ENCODE results near the gene MTF1. TPM values are rescaled to one million over a fixed set of nuclear protein-coding genes. Genes with fewer than 3 reads are reported as not detected.
A peak's percentile ranks its signal among the peaks of the same experiment; 100 is the strongest.

The MTF1 gene
- total RNA-seq, 1 donor from 2014 or later: 6.6 TPM

DNA sequence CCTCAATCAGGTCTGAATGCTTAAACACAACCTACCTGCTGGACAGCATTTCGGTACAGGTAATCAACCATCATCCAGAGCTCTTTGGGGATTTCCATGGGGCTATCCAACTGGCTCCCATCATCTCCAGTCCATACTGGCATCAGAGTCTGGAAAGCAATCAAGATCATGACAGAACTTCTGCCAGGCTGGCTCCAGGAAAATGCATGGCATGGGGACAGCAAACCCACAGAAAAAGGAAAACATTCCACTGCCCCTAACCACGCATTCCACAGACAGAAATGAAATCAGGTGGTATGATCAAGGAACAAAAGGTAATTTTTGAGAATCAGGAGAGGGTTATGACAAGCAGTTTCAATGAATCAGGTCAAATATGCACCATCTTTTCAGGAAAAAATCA, 9.1 kb upstream of the MTF1 start:
- no peak for ATAC-seq
- no peak for DNase-seq (ENCODE audit: low spot score)

DNA sequence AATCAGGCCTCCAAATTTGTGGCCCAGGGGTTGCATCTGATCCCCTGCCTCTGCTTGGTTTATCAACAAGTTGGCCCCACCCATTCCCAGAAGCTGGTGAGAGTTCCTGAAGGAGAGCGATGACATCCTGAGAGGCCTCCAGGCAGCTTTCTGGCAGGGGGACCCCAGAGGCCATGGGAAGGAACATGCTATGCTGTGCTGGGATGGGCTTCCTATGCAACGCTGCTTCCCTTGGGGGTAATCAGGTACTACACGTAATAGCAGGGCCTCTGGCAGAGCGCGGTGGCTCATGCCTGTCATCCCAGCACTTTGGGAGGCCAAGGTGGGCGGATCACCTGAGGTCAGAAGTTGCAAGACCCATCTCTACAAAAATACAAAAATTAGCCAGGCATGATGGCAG, 8.4 kb upstream of the MTF1 start:
- ATAC-seq: no peak
- DNase-seq (ENCODE audit: low spot score): no peak

DNA sequence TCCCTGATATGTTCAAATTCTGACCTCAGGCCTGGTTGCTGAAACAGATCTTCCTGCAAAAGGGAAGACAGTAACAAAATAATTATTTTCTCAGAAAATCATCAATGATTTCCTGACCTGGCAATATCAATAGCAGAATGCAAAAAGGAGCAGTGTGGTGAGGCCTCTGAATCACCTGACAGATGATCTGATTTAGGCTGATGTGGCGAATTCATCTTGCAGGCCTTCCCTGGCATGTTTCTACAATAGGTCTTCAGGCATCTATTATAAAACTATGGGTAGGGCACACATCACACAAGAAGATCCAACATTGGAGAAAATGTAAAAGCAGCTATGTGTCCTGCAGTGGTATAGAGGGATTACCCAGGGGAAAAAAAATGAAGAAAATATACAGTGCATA, 7.1 kb upstream of the MTF1 start:
- ATAC-seq (no peak), DNase-seq (ENCODE audit: low spot score) (no peak)

DNA sequence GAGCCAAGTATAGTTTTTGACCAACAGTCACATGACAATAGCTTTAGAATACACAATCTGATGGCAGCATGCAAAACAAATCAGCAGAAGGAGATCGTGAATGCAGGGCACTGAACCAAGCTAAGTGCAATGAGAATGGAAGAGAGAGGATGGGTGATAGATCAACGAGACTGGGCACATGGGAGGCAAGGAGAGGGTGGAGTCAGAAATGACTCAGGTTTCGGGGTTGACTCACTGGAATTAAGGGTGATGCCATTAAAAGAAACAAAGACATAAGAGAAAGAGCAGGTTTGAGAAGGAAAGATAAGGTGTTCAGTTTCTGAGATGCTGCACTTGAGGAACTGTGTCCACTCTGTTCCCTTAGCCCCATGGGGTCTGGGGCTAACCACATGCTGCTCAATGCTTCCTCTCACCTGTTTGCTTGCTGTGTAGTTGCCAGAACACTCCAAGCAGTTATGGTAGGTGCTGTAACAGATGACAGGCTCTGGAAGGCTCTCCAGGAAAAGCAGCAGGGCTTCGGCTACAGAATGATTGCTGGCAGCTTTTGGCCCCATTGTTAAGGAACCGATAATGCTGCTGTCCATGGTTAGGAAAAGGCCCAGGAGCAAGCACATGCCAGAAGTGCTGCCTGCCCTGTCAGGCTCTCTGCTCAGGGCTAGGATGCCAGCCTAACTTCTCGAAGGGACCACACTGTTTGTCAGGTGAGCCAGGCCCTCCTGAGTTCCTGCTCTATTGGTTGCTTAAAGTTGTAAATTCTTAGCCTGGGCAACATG, 6.1 kb upstream of the MTF1 start:
- ATAC-seq (no peak), DNase-seq (ENCODE audit: low spot score) (no peak)

DNA sequence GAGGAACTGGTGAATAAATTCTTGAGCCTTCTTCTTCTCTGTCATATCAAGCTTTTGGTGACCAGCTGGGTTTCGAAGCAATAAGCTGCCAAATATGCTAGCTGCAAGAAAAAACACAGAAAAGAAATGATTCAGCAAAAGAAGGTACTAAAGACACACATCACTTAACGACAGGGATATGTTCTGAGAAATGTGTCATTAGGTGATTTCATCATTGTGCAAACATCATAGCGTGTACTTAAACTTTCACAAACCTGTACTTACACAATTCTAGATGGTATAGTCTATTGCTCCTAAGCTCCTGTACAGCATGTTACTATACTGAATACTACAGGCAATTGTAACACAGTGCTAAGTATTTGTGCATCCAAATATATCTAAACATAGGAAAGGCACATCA, 2.9 kb upstream of the MTF1 start:
- ATAC-seq: no peak
- no peak for DNase-seq (ENCODE audit: low spot score)

DNA sequence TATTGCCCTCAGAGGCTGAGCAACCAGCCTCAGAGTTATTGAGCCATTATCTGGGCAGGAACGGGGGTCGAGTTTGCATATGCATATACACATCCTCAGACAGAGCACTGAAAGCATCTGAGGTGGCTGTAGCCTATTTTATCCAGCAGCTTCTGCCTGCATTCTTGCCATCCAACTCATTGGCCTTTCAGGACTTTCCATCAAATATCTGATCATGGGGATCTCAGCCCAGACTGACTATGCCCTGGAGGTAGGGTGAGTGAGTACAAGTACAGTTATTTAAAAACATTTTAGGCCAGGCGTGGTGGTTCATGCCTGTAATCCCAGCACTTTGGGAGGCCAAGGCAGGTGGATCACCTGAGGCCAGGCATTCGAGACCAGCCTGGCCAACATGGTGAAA, 1.8 kb upstream of the MTF1 start:
- DNase-seq (ENCODE audit: low spot score): no peak
- no peak for ATAC-seq

DNA sequence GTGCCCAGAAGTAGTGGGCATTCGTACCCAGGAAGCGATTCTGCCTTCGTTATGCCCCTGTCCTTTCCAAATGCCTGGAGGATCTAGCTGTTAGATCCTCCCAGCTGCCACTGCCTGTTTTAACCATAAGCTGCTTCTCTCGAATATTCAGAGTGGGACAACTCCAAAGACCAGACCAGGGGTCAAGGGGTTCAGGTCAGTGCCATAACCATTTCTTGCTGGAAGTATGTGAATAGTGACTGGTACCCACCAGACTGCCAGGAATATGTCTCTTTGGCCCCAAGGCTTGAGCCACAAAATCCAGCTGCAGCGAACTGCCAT, 914 bp upstream of the MTF1 start:
- no peak for ATAC-seq
- DNase-seq (ENCODE audit: low spot score): no peak

DNA sequence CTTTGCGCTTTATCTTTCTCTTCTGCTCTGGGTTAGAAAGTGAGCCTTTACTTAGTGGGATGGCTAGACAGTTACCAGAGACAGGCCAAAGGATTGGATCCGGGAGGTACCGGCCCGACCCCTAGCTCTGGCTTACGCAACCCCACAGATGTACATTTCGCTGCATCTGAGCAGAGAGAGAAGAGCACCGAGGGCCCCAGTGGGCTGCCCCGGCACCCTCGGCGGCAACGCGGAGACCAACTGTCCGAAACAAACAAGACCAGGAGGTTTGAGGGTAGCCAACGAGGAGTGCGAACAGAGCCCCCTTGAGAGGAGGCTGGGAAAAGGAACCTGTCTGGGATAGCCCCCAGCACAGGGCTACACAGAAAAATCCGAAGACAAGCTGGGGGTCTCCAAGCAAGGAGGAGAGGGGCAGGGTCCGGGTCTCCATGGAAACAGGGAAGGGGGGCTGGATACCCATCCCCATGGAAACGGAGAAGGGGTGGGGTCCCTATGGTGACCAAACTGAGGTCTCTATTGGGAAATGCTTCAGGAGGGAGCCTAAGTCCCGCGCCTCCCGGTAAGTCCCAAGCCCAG, 373 bp downstream of the MTF1 start:
- ATAC-seq (peak; percentile 3), DNase-seq (ENCODE audit: low spot score) (peak; percentile 49)

GRCh38 chr1:37854406-37854805, 5.0 kb downstream of the MTF1 start:
- ATAC-seq (no peak), DNase-seq (ENCODE audit: low spot score) (no peak)

DNA sequence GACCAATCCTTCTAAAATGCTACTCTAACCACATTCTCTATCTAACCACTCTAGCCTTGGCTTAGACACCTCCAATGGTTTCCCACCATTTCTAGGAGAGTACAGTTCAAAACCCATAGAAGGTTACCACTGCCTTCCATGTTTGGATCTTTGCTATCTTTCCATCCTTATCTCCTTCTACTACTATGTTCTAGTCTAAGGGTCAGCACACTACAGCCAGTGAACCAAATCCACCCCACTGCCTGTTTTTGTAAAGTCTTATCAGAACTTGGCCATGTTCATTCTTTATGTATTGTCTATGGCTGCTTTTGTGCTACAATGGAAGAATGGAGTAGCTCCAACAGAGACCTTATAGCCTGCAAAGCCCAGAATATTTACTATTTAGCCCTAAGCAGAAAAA, 6.2 kb downstream of the MTF1 start:
- DNase-seq (ENCODE audit: low spot score): no peak
- ATAC-seq: no peak

- ATAC-seq (peak; percentile 14), DNase-seq (ENCODE audit: low spot score) (no peak)
These were observed 7.6 kb downstream of the MTF1 start for GRCh38 chr1:37851782-37852210.

DNA sequence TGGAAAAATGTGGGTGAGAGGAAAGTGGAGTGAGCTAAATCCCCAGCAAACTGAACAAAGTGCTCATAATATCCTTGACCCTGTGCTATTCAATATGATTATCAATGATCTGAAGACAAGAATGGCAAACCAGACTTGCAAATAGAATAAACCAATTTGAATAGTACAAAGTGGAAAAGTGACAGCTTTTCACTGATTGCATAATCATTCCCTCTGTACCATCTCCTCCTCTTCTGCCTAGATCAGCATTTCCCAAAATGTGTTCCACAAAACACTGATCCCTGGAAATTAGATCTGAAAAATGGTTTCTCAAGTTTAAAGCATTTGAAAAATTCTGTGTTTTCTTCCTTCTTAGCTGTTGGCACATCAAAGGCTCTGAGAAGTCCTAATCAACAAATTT, 8.1 kb downstream of the MTF1 start:
- peak; percentile 75 for ATAC-seq

DNA sequence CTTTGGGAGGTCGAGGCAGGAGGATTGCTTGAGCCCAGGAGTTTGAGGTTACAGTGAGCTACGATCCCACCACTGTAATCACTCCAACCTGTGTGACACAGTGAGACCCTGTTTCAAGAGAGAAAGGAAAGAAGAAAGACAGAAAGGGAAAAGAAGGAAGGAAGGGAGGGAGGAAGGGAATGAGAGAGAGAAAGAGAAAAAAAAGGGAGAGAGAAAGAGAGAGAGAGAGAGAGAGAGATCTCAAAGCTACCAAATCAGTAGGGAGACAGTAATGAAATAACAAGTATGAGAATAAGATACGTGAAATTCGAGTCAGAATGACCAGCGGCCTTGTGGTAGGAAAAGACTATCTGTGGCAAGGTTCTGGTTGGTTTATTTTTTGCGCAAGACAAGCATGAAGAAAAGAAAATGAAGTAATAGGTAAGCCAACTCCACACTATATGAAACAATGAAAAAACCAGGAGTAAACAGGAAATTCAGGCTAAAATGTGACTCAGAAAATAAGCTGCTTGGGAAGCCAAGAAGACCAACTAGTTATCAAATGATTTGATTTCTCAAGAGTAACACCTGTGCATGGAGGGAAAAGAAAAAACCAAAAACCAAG, 8.9 kb downstream of the MTF1 start:
- DNase-seq (ENCODE audit: low spot score) (no peak), ATAC-seq (no peak)

More for the DNA sequence above, 8.1 kb downstream of the MTF1 start:
- DNase-seq (ENCODE audit: low spot score): no peak

GRCh38 chr1:37849480-37849879, 9.9 kb downstream of the MTF1 start:
- no peak for ATAC-seq
- DNase-seq (ENCODE audit: low spot score): no peak

- no peak for ATAC-seq
- DNase-seq (ENCODE audit: low spot score): no peak
These were observed 12.6 kb downstream of the MTF1 start for GRCh38 chr1:37846647-37847339.

DNA sequence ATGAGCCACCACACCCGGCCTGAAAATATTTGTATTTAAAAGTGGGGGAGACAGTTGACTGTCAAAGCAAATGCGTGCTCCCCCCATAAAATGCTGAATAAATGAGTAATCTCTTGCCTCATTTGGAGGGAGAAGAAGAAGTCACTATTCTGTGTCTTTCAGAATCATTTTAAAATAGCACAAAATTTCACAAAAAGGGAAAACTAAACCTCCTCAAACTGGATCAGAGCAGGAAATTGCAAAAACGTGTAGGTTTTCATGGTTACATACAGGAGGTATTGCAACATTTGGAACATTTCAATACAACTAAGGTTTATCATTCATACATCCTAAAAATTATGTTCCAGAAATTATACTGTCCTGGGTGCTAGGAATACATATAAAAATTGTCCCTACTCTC, 13.6 kb downstream of the MTF1 start:
- DNase-seq (ENCODE audit: low spot score) (no peak), ATAC-seq (no peak)

- DNase-seq (ENCODE audit: low spot score) (no peak), ATAC-seq (no peak)
These were observed 14.2 kb downstream of the MTF1 start for GRCh38 chr1:37845049-37845646.

- ATAC-seq (peak; percentile 43), DNase-seq (ENCODE audit: low spot score) (no peak)
These were observed 14.9 kb downstream of the MTF1 start for GRCh38 chr1:37844536-37844935.

GRCh38 chr1:37841652-37842051, 17.7 kb downstream of the MTF1 start:
- DNase-seq (ENCODE audit: low spot score): no peak

DNA sequence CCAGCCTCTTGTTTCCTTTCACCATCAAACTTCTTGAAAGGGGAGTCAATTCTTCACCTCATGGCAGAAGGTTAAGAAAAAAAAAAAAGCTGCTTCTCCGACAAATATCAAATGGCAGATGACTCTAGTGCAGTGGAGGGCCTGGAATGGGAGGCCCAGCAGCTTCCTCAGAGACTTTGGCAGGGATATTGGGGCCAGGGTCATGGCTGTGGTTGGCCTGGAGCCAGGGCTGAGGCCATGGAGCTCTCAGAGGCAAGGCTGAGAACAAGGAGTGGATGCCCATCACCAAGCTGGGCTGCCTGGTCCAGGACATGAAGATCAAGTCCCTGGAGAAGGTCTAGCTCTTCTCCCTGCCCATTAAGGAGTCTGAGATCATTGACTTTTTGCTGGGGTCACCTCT, 18.7 kb downstream of the MTF1 start:
- no peak for DNase-seq (ENCODE audit: low spot score)
- no peak for ATAC-seq

More at GRCh38 chr1:37841652-37842051, 17.7 kb downstream of the MTF1 start:
- no peak for ATAC-seq

- DNase-seq (ENCODE audit: low spot score): no peak
- ATAC-seq: no peak
These were observed 19.7 kb downstream of the MTF1 start for GRCh38 chr1:37839676-37840075.

DNA sequence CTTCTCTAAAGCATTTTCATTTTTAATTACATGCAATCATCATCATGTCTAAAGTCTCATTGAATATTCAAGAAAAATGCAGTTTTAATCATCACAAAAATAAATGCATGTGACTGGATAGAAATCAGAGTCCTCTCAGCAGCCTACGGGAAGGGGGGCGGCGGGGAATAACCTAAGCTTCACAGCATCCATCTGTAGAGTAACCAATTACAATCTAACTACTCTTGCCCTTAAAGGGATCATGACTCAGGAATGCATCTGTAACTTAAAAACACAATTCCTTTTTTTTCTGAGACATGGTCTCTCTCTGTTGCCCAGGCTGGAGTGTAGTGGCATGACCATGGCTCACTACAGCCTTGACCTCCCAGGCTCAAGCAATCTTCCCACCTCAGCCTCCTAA, 22.6 kb downstream of the MTF1 start:
- ATAC-seq: no peak
- no peak for DNase-seq (ENCODE audit: low spot score)

All from left lobe of liver (tissue), 2 donors.